ES-I3 (cell line): Measurements from ENCODE around the gene STK39.

ENCODE experiments used
- H3K36me3 ChIP-seq: 2 replicates; pipeline ENCODE4 v1.6.1; 2013; ENCODE audit warnings: mild to moderate bottlenecking, low read length, control low read depth, moderate library complexity; ENCODE audit not compliant: insufficient read depth
- H3K4me1 ChIP-seq: 2 replicates; pipeline ENCODE4 v1.6.1; 2013; ENCODE audit warnings: mild to moderate bottlenecking, control low read depth, low read length; ENCODE audit not compliant: insufficient read depth
- H3K9ac ChIP-seq: 2 replicates; pipeline ENCODE4 v1.6.1; 2013; ENCODE audit warnings: low read depth, mild to moderate bottlenecking, low read length, moderate library complexity
- H3K9me3 ChIP-seq: 2 replicates; pipeline ENCODE4 v1.6.1; 2013; ENCODE audit warnings: mild to moderate bottlenecking, low read length, moderate library complexity; ENCODE audit not compliant: control insufficient read depth, insufficient read depth

STK39 gene

GRCh38 chr2:168159754-168160585 is 87.4 kb downstream of the STK39 start:
- Histone ChIP-seq H3K9me3 (no peaks in the 10 kb centered on the region), H3K4me1 (peaks cover 4% of the 10 kb centered on the region; the same call in 1 of the 2 replicates), H3K9ac (no peak overlapping the region), H3K36me3 (no peaks in the 10 kb centered on the region)

GRCh38 chr2:168158586-168158985 is 88.8 kb downstream of the STK39 start:
- no peaks in the 10 kb centered on the region for H3K36me3 ChIP-seq
- H3K4me1 ChIP-seq, result peaks cover 4% of the 10 kb centered on the region; the same call in 1 of the 2 replicates
- H3K9me3 ChIP-seq, result no peaks in the 10 kb centered on the region
- H3K9ac ChIP-seq, result no peak overlapping the region

- Histone ChIP-seq H3K9ac (no peak overlapping the region), H3K9me3 (no peaks in the 10 kb centered on the region), H3K36me3 (no peaks in the 10 kb centered on the region), H3K4me1 (peaks cover 4% of the 10 kb centered on the region; the same call in 1 of the 2 replicates)
These were observed 89.5 kb downstream of the STK39 start for GRCh38 chr2:168157926-168158325.

- no peaks in the 10 kb centered on the region for H3K36me3 ChIP-seq
- H3K9me3 ChIP-seq, result no peaks in the 10 kb centered on the region
- no peak overlapping the region for H3K9ac ChIP-seq
- peaks cover 4% of the 10 kb centered on the region; the same call in 1 of the 2 replicates for H3K4me1 ChIP-seq
These were observed 90.3 kb downstream of the STK39 start for GRCh38 chr2:168157070-168157469.

GRCh38 chr2:168156661-168157060 is 90.7 kb downstream of the STK39 start:
- Histone ChIP-seq H3K36me3 (no peaks in the 10 kb centered on the region), H3K9ac (no peak overlapping the region), H3K4me1 (peaks cover 4% of the 10 kb centered on the region; the same call in 1 of the 2 replicates), H3K9me3 (no peaks in the 10 kb centered on the region)

GRCh38 chr2:168155680-168156079 is 91.7 kb downstream of the STK39 start:
- H3K4me1 ChIP-seq, result peaks cover 4% of the 10 kb centered on the region; the same call in 1 of the 2 replicates
- H3K9ac ChIP-seq, result no peak overlapping the region
- no peaks in the 10 kb centered on the region for H3K9me3 ChIP-seq

GRCh38 chr2:168155046-168155445 is 92.3 kb downstream of the STK39 start:
- Histone ChIP-seq H3K36me3 (no peaks in the 10 kb centered on the region), H3K4me1 (peaks cover 4% of the 10 kb centered on the region; the same call in 1 of the 2 replicates), H3K9me3 (no peaks in the 10 kb centered on the region), H3K9ac (no peak overlapping the region)

More at GRCh38 chr2:168155680-168156079, 91.7 kb downstream of the STK39 start:
- no peaks in the 10 kb centered on the region for H3K36me3 ChIP-seq

- Histone ChIP-seq H3K4me1 (peaks cover 4% of the 10 kb centered on the region; the same call in 1 of the 2 replicates), H3K9me3 (no peaks in the 10 kb centered on the region), H3K36me3 (no peaks in the 10 kb centered on the region), H3K9ac (no peak overlapping the region)
These were observed 94.4 kb downstream of the STK39 start for GRCh38 chr2:168152902-168153530.

- Histone ChIP-seq H3K9me3 (no peaks in the 10 kb centered on the region), H3K4me1 (no peaks in the 10 kb centered on the region), H3K9ac (no peak overlapping the region), H3K36me3 (no peaks in the 10 kb centered on the region)
These were observed 97.4 kb downstream of the STK39 start for GRCh38 chr2:168149986-168150385.

GRCh38 chr2:168149150-168149974 is 98.0 kb downstream of the STK39 start:
- Histone ChIP-seq H3K36me3 (no peaks in the 10 kb centered on the region), H3K4me1 (no peaks in the 10 kb centered on the region), H3K9ac (no peak overlapping the region)

GRCh38 chr2:168147830-168148794 is 99.3 kb downstream of the STK39 start:
- H3K9ac ChIP-seq, result no peak overlapping the region
- H3K36me3 ChIP-seq, result no peaks in the 10 kb centered on the region
- no peaks in the 10 kb centered on the region for H3K4me1 ChIP-seq
- H3K9me3 ChIP-seq, result no peaks in the 10 kb centered on the region

More at GRCh38 chr2:168149150-168149974, 98.0 kb downstream of the STK39 start:
- no peaks in the 10 kb centered on the region for H3K9me3 ChIP-seq

GRCh38 chr2:168146892-168147810 is 100.2 kb downstream of the STK39 start:
- no peaks in the 10 kb centered on the region for H3K9me3 ChIP-seq
- no peaks in the 10 kb centered on the region for H3K4me1 ChIP-seq
- no peak overlapping the region for H3K9ac ChIP-seq
- no peaks in the 10 kb centered on the region for H3K36me3 ChIP-seq
